Measurements from ENCODE around the gene ADAMTS18. TPM values are rescaled to one million over a fixed set of nuclear protein-coding genes. Genes with fewer than 3 reads are reported as not detected.

The ADAMTS18 gene
- total and polyA plus RNA-seq, 2 of the 8 experiments (the other 6 are each of a cell fraction or from before 2014, with no cell fraction given): 0.05 to 0.19 TPM

GRCh38 chr16:77289331-77289809, 145.5 kb downstream of the ADAMTS18 start:
- H3K27me3 ChIP-seq (replicated peaks in 1 of 4; ENCODE audit: control insufficient read depth in 3 of 4, extremely low read depth in 1 of 4, insufficient read depth in 3 of 4, low read length in 3 of 4): no peaks in the 10 kb centered on the region
- no peak overlapping the region for H4K5ac ChIP-seq (ENCODE audit: insufficient read length, low read depth, low read length)
- H4K91ac ChIP-seq (replicated peaks; ENCODE audit: insufficient read length, low read length): no peak overlapping the region
- no peak overlapping the region for H3K56ac ChIP-seq (replicated peaks; ENCODE audit: insufficient read length, low read depth, low read length)
- no peak overlapping the region for H3K27ac ChIP-seq (ENCODE audit: low read depth, low read length)
- H3K14ac ChIP-seq (ENCODE audit: insufficient read length): no peak overlapping the region
- H2BK120ac ChIP-seq (replicated peaks; ENCODE audit: low read depth, low read length): no peak overlapping the region
- no peak overlapping the region for H3K9ac ChIP-seq (replicated peaks in 1 of 4; ENCODE audit: extremely low read depth in 1 of 4, low read depth in 3 of 4, low read length in 3 of 4)
- no peaks in the 10 kb centered on the region for H3K79me2 ChIP-seq (ENCODE audit: control insufficient read depth in 1 of 2, insufficient read depth in 2 of 2, low read length in 2 of 2)
- no peaks in the 10 kb centered on the region for H4K20me1 ChIP-seq (replicated peaks in 1 of 2; ENCODE audit: control insufficient read depth in 1 of 2, insufficient read depth in 2 of 2, low read length in 2 of 2)
- no peak for DNase-seq (ENCODE audit: low read depth in 1 of 2, low spot score in 2 of 2)
- H3K79me1 ChIP-seq (ENCODE audit: low read depth, low read length): no peaks in the 10 kb centered on the region
- H2AK5ac ChIP-seq (ENCODE audit: low read depth, low read length): no peak overlapping the region
- no peak overlapping the region for H2BK15ac ChIP-seq (ENCODE audit: low read length)
- no peak overlapping the region for H2AFZ ChIP-seq (ENCODE audit: low read length)
- H3K4me2 ChIP-seq (ENCODE audit: insufficient read depth in 1 of 2, low read depth in 2 of 2, low read length in 2 of 2): no peak overlapping the region
- no peak overlapping the region for H3K4me3 ChIP-seq (ENCODE audit: extremely low read depth in 1 of 4, insufficient read depth in 2 of 4, low read depth in 3 of 4, low read length in 4 of 4)
- H2BK20ac ChIP-seq (ENCODE audit: low read length): no peak overlapping the region
- no peak for FAIRE-seq
- H3K18ac ChIP-seq (ENCODE audit: extremely low read depth, low read length): no peak overlapping the region
- no peaks in the 10 kb centered on the region for H3K23me2 ChIP-seq (ENCODE audit: low read depth, low read length)
- ChIA-PET POLR2A (ENCODE audit: partially characterized antibody) (no interaction called here), CTCF (ENCODE audit: partially characterized antibody) (interaction anchor here (0.6 to 1.9 kb wide), 4 partner anchors 11 to 296 kb away, joined by 3 to 8 read pairs (median 4); no protein-coding TSS in a partner anchor)
- no peak overlapping the region for H3K4ac ChIP-seq (replicated peaks; ENCODE audit: insufficient read length, low read depth, low read length)
- WGBS, 2 experiments (ENCODE audit: extremely low coverage in 1 of 2, insufficient coverage in 1 of 2, insufficient read length in 1 of 2, insufficient replicate concordance in 2 of 2, low coverage in 1 of 2, low lambda C conversion rate in 2 of 2, missing lambda C conversion rate in 1 of 2): 89% methylated on average over 2 of the region's 2 CpGs; no CpG with 5 or more reads in 1 of the 2 experiments
- H2BK12ac ChIP-seq (ENCODE audit: low read depth, low read length): no peak overlapping the region
- no peaks in the 10 kb centered on the region for H3K36me3 ChIP-seq (ENCODE audit: control insufficient read depth in 2 of 4, insufficient read depth in 4 of 4, low read length in 3 of 4)
- no peak overlapping the region for H2BK5ac ChIP-seq (ENCODE audit: low read depth, low read length)
- H4K8ac ChIP-seq (ENCODE audit: extremely low read depth, insufficient read depth, low read length): no peak overlapping the region
- H3K4me1 ChIP-seq (replicated peaks in 1 of 4; ENCODE audit: control insufficient read depth in 3 of 4, insufficient read depth in 4 of 4, low read length in 3 of 4): no peaks in the 10 kb centered on the region; a peak in 1 of 7 replicates
- H3K9me3 ChIP-seq (ENCODE audit: insufficient read depth in 2 of 2, low read depth in 1 of 2, low read length in 1 of 2): no peaks in the 10 kb centered on the region
- no peak overlapping the region for H3K23ac ChIP-seq (ENCODE audit: insufficient read length)
- TF ChIP-seq CTCF (IDR thresholded peaks at IDR 0.05; ENCODE audit: control extremely low read depth in 1 of 3, insufficient read depth in 1 of 3, low read depth in 1 of 3, low read length in 3 of 3) (no peak), TBP (IDR thresholded peaks at IDR 0.05; ENCODE audit: low read depth, low read length) (no peak), HDAC6 (IDR thresholded peaks at IDR 0.05; ENCODE audit: low read depth, low read length) (no peak), SP2 (IDR thresholded peaks at IDR 0.05; ENCODE audit: low read length) (no peak), RXRA (IDR thresholded peaks at IDR 0.05; ENCODE audit: insufficient read depth, low read depth, low read length) (no peak), USF2 (IDR thresholded peaks at IDR 0.05; ENCODE audit: low read length) (no peak), POLR2A (IDR thresholded peaks at IDR 0.05; ENCODE audit: control extremely low read depth in 1 of 2, low read depth in 2 of 2, low read length in 2 of 2) (no peak)

All from H1 (cell line).